GM21515 (cell line): ENCODE measurements around the gene DGKB.

Experiments
- ATAC-seq: cut with Tn5 transposase; IDR thresholded peaks from one replicate; pipeline ENCODE4 v1.9.1; 2021; ENCODE audit not compliant: unreplicated experiment

Gene DGKB

GRCh38 chr7:14600766-14601367 lies 301.7 kb downstream of the DGKB start:
- no peak for ATAC-seq

- no peak for ATAC-seq
Measured at GRCh38 chr7:14598978-14599377, 303.6 kb downstream of the DGKB start.

- ATAC-seq: no peak
Measured at GRCh38 chr7:14596421-14596820, 306.1 kb downstream of the DGKB start.

DNA sequence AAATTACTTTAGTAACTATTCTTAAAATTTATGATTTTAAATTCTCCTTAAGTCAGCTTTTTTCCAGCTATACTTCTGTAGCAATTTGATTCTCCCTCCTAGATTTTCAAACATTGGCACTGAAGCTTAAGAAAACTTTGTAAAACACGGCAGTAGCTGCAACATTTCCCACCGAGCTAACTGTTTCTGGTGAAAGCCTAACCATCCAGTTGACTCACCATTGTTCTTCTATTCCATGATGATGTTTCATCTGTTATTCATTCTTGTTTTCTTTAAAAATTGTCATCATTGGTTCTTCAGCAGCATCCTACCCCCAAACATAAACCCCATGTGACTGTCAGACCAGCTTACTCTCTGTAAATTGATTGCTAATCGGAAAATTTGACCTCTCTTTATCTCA lies 312.3 kb downstream of the DGKB start:
- no peak for ATAC-seq

DNA sequence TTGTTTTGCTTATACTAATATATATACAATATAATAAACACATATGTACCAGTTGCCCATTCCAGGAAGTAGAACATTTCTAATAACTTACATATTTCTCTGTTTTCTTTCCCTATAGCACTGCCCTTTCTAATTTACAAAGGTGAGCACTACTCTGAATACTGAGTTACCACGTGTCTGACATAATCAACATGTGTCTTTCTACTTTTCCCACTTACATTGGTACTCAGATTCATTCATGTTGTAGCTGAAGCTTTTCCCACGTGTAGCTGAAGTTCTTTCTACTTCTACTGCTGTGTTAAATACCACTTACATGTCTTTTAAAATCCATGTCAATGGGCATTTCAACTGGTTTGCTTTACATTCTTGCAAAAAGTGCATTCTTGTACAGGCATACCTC lies 317.3 kb downstream of the DGKB start:
- ATAC-seq: no peak

DNA sequence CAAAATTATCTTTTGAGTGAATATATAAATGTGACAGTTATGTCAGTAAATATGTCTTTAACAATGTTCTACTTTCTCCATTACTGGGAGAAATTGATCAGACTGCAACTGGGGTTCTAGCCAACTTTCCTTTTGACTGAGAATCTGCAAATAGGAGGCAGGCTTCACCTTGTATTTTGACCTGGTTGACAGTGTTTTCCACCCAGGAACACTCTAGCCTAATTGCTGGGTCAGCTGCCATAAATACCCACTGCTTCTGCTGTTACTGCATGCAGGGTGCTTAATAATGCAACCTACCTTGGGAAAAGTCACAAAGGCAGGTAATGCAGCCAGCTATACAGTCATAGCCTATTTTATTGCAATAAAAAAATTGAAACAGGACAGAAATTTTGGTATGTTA lies 319.0 kb downstream of the DGKB start:
- ATAC-seq: no peak

GRCh38 chr7:14582010-14582409 lies 320.5 kb downstream of the DGKB start:
- ATAC-seq: no peak

- ATAC-seq: no peak
Measured at GRCh38 chr7:14579971-14580370, 322.6 kb downstream of the DGKB start.

- ATAC-seq: no peak
Measured at GRCh38 chr7:14576578-14576977, 326.0 kb downstream of the DGKB start.

DNA sequence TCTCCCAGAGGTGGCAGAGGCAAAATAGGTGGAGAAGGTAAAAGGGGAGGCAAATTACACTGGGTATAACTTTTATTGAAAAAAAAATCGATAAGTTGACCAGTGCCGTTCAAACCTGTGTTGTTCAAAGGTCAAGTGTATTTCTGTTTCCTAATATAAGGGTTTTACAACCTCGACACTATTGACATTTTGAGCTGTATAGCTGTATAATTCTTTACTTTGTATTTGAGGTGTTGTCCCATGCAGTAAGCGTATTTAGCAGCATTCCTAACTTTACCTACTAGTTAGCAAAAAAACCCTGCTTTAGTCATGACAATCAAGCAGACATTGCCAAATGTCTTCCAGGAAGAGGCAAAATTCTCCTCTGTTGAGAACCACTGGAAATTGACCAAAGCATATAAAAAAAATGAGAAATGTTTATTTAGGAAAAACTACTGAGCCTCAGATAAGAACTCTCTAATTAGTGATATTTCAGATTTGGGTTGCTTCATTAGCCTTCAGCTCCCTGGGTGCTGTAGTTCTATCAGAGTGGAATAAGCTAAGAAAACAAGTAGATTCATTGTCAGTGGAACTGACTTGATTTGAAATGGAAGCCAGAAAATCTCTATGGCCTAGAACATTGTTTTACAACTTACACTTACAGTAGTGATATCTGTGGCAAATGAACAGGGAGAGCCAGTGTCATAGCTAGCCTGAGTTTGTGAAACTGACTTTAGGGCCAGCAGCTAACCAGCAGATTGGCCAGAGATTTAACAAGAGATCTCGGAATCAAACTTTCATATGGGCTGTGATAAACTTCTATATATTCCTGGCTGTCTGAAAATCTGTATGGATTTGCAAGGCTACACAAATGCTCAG lies 331.6 kb downstream of the DGKB start:
- no peak for ATAC-seq

DNA sequence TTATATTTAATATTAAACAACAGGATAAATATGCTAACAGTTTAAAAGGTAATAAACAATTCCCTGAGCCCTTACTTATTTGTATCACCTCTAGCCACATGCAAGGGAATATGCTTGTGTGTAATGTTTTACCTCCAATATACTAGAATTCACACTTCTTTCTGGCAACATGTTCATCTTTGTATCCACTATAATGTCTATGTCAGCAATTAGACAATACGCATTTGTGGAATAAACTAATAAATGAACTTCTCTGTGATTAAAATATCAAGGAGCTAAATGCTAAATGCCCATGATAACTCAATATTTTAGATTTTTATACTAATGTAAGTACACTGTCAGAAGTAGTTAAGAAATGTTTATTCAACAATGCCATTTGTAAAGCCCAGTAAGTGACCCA lies 350.5 kb downstream of the DGKB start:
- ATAC-seq: no peak

DNA sequence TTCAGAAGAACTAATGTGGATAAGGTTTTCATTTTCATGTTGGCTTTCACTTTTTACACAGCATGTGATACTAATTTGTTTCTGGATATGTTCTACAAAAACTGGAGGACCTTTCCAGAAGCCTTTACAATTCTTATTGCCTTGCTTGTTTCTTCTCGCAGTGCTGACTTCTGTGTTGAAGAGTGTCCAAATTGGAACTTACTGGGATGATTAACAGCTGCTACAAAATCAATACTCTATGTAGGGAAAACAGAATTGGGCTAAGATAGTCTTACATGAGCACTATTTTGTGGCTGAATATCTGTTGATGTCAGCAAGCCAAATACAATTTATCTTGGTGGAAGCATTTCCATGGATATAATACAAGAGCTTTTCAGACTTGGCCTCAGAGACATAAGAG lies 351.2 kb downstream of the DGKB start:
- ATAC-seq: no peak

DNA sequence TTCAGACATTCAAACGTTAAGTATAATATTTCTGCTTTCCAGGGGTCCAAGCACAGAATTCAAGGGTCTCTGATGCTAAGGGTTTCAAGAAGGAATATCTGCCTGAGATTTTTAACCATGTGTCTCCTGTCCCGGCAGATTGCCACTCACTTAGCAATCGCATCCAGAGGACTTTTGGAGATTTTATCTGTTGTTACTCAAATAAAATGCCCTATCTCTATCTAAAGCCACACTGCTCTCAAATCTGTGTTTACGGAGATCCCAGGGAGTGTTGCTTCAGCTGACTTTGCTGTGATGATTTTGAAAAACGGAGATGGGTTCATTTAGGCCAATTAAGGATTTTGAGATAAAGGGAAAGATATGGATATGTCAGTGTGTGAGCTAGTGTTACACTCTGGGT lies 359.9 kb downstream of the DGKB start:
- ATAC-seq: no peak

GRCh38 chr7:14521183-14521582 lies 381.4 kb downstream of the DGKB start:
- ATAC-seq: no peak

DNA sequence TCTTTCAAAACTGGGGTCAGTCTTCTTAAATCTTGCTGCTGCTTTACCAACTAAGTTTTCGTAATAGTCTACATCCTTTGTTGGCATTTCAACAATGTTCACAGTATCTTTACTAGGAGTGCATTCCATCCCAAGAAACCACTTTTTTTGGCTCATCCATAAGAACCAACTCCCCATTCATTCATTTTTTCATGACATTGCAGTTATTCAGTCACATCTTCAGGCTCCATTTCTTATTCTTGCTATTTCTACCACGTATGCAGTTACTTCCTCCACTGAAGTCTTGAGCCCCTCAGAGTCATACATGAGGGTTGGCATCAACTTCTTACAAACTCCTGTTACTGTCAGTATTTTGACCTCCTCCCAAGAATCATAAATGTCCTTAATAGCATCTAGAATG lies 392.3 kb downstream of the DGKB start:
- no peak for ATAC-seq

DNA sequence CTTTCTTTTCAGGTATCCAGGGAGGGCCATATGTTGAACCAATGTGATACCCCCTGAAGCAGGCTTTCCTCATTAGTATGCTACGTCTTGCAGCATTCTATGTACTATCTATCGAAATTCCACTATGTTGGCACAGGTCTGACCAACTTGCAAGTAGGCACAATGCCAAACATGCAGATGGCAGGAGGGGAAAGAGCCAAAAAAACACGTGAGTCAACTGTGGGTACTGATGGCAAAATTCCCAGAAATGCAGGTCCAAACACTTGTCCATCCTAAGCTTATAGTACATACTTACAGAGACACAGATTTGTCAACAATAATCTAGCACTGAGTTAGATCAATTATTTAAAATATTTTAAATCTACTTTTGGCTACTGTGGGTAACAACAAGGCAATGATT lies 394.9 kb downstream of the DGKB start:
- no peak for ATAC-seq

DNA sequence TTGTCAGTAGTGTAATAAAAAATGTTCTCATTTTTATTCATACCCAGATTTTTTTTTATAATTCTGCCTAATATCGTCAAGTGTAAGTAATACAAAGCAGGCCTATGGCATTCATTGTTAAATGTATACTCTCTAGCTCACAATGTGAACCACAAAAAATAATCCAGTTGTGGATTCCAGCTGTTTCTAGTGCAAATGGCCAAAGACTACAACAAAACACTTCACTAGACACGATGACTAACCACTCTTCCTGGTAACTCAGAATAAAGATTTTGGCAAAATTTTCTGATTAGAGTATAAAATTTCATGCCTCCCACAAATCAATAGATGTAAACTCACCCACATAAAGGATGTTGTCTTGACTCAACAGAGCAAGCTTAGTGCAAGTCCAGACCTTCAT lies 396.6 kb downstream of the DGKB start:
- ATAC-seq: no peak

DNA sequence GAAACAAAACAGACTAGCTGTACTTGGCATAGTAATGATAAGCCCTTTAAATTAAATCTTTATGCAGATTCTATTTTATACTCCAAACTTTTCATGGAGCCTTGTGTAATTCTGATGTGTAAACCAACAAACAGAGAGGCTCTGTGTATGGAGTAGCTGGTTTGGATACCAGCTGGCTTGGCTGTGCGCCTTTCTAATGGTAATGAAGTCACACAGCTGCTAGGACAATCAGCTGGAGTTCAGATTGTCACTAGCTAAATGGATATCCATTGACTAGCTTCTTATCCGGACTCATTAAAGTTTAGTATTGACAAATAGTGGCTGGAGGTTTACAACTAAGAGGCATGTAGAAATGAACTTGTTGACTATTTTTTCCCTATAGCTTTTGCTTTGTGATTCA lies 398.4 kb downstream of the DGKB start:
- no peak for ATAC-seq

- ATAC-seq: no peak
Measured at GRCh38 chr7:14503623-14504022, 398.9 kb downstream of the DGKB start.

DNA sequence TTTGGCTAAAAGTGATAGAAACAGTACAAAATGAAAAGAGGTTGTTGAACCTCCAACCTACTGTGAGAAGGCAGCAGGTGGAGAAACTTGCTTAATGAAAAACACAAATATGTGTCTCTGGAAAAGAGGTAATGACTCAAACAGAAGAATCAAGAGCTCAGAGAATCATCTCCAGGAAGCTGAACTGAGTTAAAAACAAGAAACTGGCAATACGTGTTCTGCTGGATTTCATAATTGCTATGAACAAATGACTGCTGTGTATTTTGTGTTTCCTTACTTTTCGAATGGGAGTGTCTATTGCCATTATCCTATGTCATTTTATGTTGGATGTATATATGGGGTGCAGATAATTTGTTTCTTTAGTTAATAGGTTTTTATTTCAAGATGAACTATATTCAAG lies 401.1 kb downstream of the DGKB start:
- no peak for ATAC-seq

- ATAC-seq: no peak
Measured at GRCh38 chr7:14497390-14497789, 405.2 kb downstream of the DGKB start.

DNA sequence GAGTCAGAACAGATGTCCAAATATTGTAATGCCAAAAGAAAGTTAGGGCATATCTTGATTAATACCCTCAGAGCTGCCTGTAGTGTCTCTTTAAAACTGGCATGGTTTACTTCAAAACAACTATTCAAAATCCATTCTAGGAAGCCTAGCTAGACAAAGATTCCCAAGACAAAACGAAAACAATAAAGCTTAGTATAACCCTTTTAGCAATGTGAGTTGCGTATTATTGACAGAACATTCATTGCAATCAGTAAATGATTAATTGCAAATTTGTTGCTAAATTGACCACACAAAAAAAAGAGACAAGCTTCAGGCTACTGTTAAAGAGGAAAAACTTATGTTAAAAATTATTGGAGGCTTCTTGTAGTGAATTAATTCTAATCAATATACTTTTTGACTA lies 406.9 kb downstream of the DGKB start:
- ATAC-seq: no peak
